ENCODE results near the gene ATP6V0A1. TPM values are rescaled to one million over a fixed set of nuclear protein-coding genes. Genes with fewer than 3 reads are reported as not detected.
A peak's percentile ranks its signal among the peaks of the same experiment; 100 is the strongest.
"Not testable (repeated sequence)": the region's sequence is repeated elsewhere in the genome, so short reads cannot be mapped to it uniquely, and the experiment has no call there.

The ATP6V0A1 gene
- total RNA-seq, 8 experiments from 2014 or later: 45.4 to 115 (median 75.7) TPM

GRCh38 chr17:42442196-42442565 is 16.5 kb upstream of the ATP6V0A1 start:
- no peak overlapping the region for H3K27ac ChIP-seq
- WGBS, 10 experiments: 25 to 100% (median 57%) methylated on average over 1 to 5 of the region's 5 CpGs; no CpG with 5 or more reads in 3 of the 10 experiments
- H3K4me3 ChIP-seq: no peak overlapping the region
- H3K4me1 ChIP-seq (replicated peaks in 1 of 2): no peaks in the 10 kb centered on the region
- in situ Hi-C loops (cut with MboI; ENCODE audit: low pct_unique_long_range_greater_than_20kb in 2 of 9, low sequenced_read_pairs in 9 of 9, unreplicated experiment in 9 of 9): no loop called here
- ATAC-seq (replicated peaks in 6 of 8): no peak

GRCh38 chr17:42449176-42449575 is 9.5 kb upstream of the ATP6V0A1 start:
- H3K4me3 ChIP-seq; H3K4me1 ChIP-seq (replicated peaks in 1 of 2); in situ Hi-C loops (cut with MboI; ENCODE audit: low pct_unique_long_range_greater_than_20kb in 2 of 9, low sequenced_read_pairs in 9 of 9, unreplicated experiment in 9 of 9); H3K27ac ChIP-seq; ATAC-seq (replicated peaks in 6 of 8): not testable (repeated sequence)
- WGBS, 10 experiments: no CpG with 5 or more reads among the region's 27 CpGs

DNA sequence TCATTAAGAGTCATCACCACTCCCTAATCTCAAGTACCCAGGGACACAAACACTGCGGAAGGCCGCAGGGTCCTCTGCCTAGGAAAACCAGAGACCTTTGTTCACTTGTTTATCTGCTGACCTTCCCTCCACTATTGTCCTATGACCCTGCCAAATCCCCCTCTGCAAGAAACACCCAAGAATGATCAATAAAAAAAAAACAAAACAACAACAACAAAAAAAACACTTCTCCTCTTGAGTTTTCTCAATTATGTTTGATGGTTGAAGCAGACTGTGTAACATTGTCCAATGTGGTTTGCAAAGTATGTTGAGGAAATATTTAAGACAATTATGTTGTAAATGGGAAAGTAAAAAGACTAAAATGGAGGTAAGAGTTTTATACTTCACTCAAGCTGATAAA is 8.8 kb upstream of the ATP6V0A1 start:
- peak in 1 of 8 experiments; percentile 20 for ATAC-seq (replicated peaks in 6 of 8)
- whole genome bisulfite sequencing, 10 experiments: no CpG with 5 or more reads among the region's 2 CpGs
- H3K4me3 ChIP-seq; H3K4me1 ChIP-seq (replicated peaks in 1 of 2); H3K27ac ChIP-seq; in situ Hi-C loops (cut with MboI; ENCODE audit: low pct_unique_long_range_greater_than_20kb in 2 of 9, low sequenced_read_pairs in 9 of 9, unreplicated experiment in 9 of 9): not testable (repeated sequence)

DNA sequence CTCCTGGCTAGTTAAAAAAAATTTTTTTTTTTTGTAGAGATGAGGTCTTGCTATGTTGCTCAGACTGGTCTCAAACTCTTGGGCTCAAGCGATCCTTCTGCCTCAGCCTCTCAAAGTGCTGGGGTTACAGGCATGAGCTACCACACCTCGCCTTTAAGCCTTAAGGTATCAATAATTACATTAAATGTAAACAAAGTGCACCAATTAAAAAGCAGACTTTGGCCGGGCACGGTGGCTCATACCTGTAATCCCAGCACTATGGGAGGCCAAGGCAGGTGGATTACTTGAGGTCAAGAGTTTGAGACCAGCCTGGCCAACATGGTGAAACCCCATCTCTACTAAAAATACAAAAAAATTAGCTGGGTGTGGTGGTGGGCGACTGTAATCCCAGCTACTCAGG is 7.4 kb upstream of the ATP6V0A1 start:
- ATAC-seq (replicated peaks in 6 of 8); H3K4me1 ChIP-seq (replicated peaks in 1 of 2); H3K27ac ChIP-seq; in situ Hi-C loops (cut with MboI; ENCODE audit: low pct_unique_long_range_greater_than_20kb in 2 of 9, low sequenced_read_pairs in 9 of 9, unreplicated experiment in 9 of 9); H3K4me3 ChIP-seq: not testable (repeated sequence)
- WGBS, 10 experiments: 75 to 100% (median 94%) methylated on average over 2 to 4 of the region's 5 CpGs; no CpG with 5 or more reads in 5 of the 10 experiments

GRCh38 chr17:42453439-42453838 is 5.2 kb upstream of the ATP6V0A1 start:
- H3K4me1 ChIP-seq (replicated peaks in 1 of 2): peaks cover 3% of the 10 kb centered on the region in 2 donors
- no peak for ATAC-seq (replicated peaks in 6 of 8)
- in situ Hi-C loops (cut with MboI; ENCODE audit: low pct_unique_long_range_greater_than_20kb in 2 of 9, low sequenced_read_pairs in 9 of 9, unreplicated experiment in 9 of 9): no loop called here
- H3K4me3 ChIP-seq: no peak overlapping the region
- no peak overlapping the region for H3K27ac ChIP-seq
- WGBS, 10 experiments: 46 to 100% (median 63%) methylated on average over 1 to 2 of the region's 2 CpGs; no CpG with 5 or more reads in 1 of the 10 experiments

DNA sequence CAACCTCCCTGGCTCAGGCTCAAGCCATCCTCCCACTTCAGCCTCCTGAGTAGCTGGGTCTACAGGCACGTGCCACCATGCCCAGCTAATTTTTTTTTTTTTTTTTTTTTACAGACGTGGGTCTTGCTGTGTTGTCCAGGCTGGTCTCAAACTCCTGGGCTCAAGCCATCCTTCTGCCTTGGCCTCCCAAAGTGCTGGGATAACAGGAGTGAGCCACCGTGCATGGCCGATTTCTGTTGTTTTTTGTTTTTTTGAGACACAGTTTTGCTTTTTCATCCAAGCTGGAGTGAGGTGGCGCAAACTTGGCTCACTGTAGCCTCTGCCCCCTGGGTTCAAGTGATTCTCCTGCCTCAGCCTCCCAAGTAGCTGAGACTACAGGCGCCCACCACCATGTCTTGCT is 3.7 kb upstream of the ATP6V0A1 start:
- H3K4me3 ChIP-seq; H3K4me1 ChIP-seq (replicated peaks in 1 of 2); H3K27ac ChIP-seq; ATAC-seq (replicated peaks in 6 of 8); in situ Hi-C loops (cut with MboI; ENCODE audit: low pct_unique_long_range_greater_than_20kb in 2 of 9, low sequenced_read_pairs in 9 of 9, unreplicated experiment in 9 of 9): not testable (repeated sequence)
- WGBS, 10 experiments: 41 to 100% (median 94%) methylated on average over 1 to 4 of the region's 6 CpGs; no CpG with 5 or more reads in 2 of the 10 experiments

DNA sequence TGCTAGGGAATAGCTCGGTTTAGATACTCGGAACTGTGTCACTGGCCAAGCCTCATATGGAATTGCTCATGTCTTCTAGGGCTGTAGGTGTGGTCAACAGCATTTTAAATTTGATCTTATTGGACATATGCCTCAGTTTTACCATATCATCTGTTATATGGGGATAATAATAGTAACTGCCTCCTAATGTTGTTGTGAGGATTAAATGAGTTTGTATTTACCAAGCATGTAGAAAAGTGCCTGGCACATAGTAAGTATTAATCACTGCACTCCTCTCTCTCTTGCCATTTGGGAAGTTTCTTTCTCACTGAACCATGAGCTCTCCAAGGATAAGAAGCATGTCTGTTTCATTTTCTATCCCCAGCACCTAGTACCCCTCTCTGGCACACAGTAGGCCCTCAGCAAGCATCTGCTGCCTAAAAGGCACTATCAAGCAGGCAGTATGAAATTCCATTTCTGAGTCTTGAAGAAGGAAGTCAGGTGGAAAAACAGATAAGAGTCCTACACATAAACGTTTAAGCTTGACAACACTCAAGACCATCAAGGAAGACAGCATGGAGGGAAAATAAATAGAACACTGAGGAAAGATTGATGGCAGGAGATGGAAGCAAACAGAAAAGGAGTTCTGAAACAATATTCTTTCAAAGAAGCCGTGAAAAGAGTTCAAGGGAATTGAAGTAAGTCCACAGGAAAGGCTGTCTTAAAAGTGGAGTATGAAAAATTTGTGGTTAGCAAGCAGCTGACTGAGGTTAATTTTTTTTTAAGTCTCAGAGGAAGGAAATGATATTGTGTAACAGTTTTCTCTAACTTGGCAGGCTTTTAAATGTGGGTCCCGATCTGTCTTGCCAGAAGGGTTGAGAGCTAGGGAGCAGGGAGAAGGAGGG is 2.2 kb upstream of the ATP6V0A1 start:
- no peak for ATAC-seq (replicated peaks in 6 of 8)
- no peak overlapping the region for H3K4me3 ChIP-seq
- H3K27ac ChIP-seq: no peak overlapping the region
- H3K4me1 ChIP-seq (replicated peaks in 1 of 2): peaks cover 13% of the 10 kb centered on the region in 2 donors
- 9 to 90% (median 61%) methylated on average over 1 to 5 of the region's 5 CpGs for WGBS, 10 experiments
- in situ Hi-C loops (cut with MboI; ENCODE audit: low pct_unique_long_range_greater_than_20kb in 2 of 9, low sequenced_read_pairs in 9 of 9, unreplicated experiment in 9 of 9): no loop called here

- no peak overlapping the region for H3K4me3 ChIP-seq
- no peak overlapping the region for H3K27ac ChIP-seq
- WGBS, 10 experiments: 8 to 93% (median 66%) methylated on average over 4 to 6 of the region's 6 CpGs; no CpG with 5 or more reads in 1 of the 10 experiments
- peaks cover 13% of the 10 kb centered on the region in 2 donors for H3K4me1 ChIP-seq (replicated peaks in 1 of 2)
- in situ Hi-C loops (cut with MboI; ENCODE audit: low pct_unique_long_range_greater_than_20kb in 2 of 9, low sequenced_read_pairs in 9 of 9, unreplicated experiment in 9 of 9): no loop called here
- ATAC-seq (replicated peaks in 6 of 8): no peak
Observed at GRCh38 chr17:42457107-42457792, 1.4 kb upstream of the ATP6V0A1 start.

GRCh38 chr17:42459256-42459800 is 650 bp downstream of the ATP6V0A1 start:
- 0 to 18% (median 6%) methylated on average over 2 to 11 of the region's 11 CpGs for WGBS, 10 experiments
- Histone ChIP-seq H3K4me3 (peak overlapping the region; percentile 59 to 73 (median 65)), H3K4me1 (replicated peaks in 1 of 2) (peaks cover 13% of the 10 kb centered on the region in 2 donors), H3K27ac (peak overlapping the region; percentile 90 to 92)
- ATAC-seq (replicated peaks in 6 of 8): peak; percentile 47 to 66 (median 56)
- in situ Hi-C loops (cut with MboI; ENCODE audit: low pct_unique_long_range_greater_than_20kb in 2 of 9, low sequenced_read_pairs in 9 of 9, unreplicated experiment in 9 of 9): no loop called here

GRCh38 chr17:42459801-42460281 is 1.2 kb downstream of the ATP6V0A1 start:
- Histone ChIP-seq H3K4me1 (replicated peaks in 1 of 2) (peaks cover 13% of the 10 kb centered on the region in 2 donors), H3K27ac (peak overlapping the region; percentile 22 to 90), H3K4me3 (peak overlapping the region; percentile 59 to 73 (median 65))
- in situ Hi-C loops (cut with MboI; ENCODE audit: low pct_unique_long_range_greater_than_20kb in 2 of 9, low sequenced_read_pairs in 9 of 9, unreplicated experiment in 9 of 9): no loop called here
- WGBS, 10 experiments: 0 to 38% (median 17%) methylated on average over 2 to 6 of the region's 6 CpGs; no CpG with 5 or more reads in 1 of the 10 experiments
- ATAC-seq (replicated peaks in 6 of 8): peak in 4 of 8 experiments; percentile 2 to 38 (median 35)

GRCh38 chr17:42460371-42460770 is 1.7 kb downstream of the ATP6V0A1 start:
- 75 to 100% (median 100%) methylated on average over 1 of the region's 1 CpG; no CpG with 5 or more reads in 1 of the 10 experiments for WGBS, 10 experiments
- peak in 2 of 8 experiments; percentile 3 to 5 for ATAC-seq (replicated peaks in 6 of 8)
- H3K27ac ChIP-seq: peak overlapping the region in 1 of 2 donors; percentile 22
- H3K4me1 ChIP-seq (replicated peaks in 1 of 2): peaks cover 13% of the 10 kb centered on the region in 2 donors
- H3K4me3 ChIP-seq: peak overlapping the region; percentile 59 to 73 (median 65)
- in situ Hi-C loops (cut with MboI; ENCODE audit: low pct_unique_long_range_greater_than_20kb in 2 of 9, low sequenced_read_pairs in 9 of 9, unreplicated experiment in 9 of 9): no loop called here

GRCh38 chr17:42463976-42464400 is 5.3 kb downstream of the ATP6V0A1 start:
- ATAC-seq (replicated peaks in 6 of 8): no peak
- in situ Hi-C loops (cut with MboI; ENCODE audit: low pct_unique_long_range_greater_than_20kb in 2 of 9, low sequenced_read_pairs in 9 of 9, unreplicated experiment in 9 of 9): no loop called here
- H3K4me1 ChIP-seq (replicated peaks in 1 of 2): peaks cover 9 to 10% of the 10 kb centered on the region in 2 donors
- no peak overlapping the region for H3K4me3 ChIP-seq
- WGBS, 10 experiments: 67 to 97% (median 80%) methylated on average over 1 to 4 of the region's 4 CpGs; no CpG with 5 or more reads in 1 of the 10 experiments
- H3K27ac ChIP-seq: no peak overlapping the region

- ATAC-seq (replicated peaks in 6 of 8): no peak
- H3K27ac ChIP-seq: no peak overlapping the region
- WGBS, 10 experiments: 80 to 100% (median 97%) methylated on average over 1 to 5 of the region's 5 CpGs
- in situ Hi-C loops (cut with MboI; ENCODE audit: low pct_unique_long_range_greater_than_20kb in 2 of 9, low sequenced_read_pairs in 9 of 9, unreplicated experiment in 9 of 9): no loop called here
- no peaks in the 10 kb centered on the region for H3K4me1 ChIP-seq (replicated peaks in 1 of 2)
- H3K4me3 ChIP-seq: no peak overlapping the region
Observed at GRCh38 chr17:42467889-42468288, 9.2 kb downstream of the ATP6V0A1 start.
